GM19324 (cell line): ENCODE results near the gene CLRN1.
A peak's percentile ranks its signal among the peaks of the same experiment; 100 is the strongest.

Source experiments
- ATAC-seq: cut with Tn5 transposase; IDR thresholded peaks from one replicate; pipeline ENCODE4 v1.9.1; 2021; ENCODE audit warnings: mild to moderate bottlenecking, moderate library complexity; ENCODE audit not compliant: unreplicated experiment, low FRiP score

The CLRN1 gene

GRCh38 chr3:150978566-150979148, 6.1 kb upstream of the CLRN1 start:
- no peak for ATAC-seq

GRCh38 chr3:150975992-150976368, 3.5 kb upstream of the CLRN1 start:
- ATAC-seq = no peak

GRCh38 chr3:150975086-150975991, 2.8 kb upstream of the CLRN1 start:
- ATAC-seq = no peak

GRCh38 chr3:150970665-150971324, 1.7 kb downstream of the CLRN1 start:
- ATAC-seq = no peak

GRCh38 chr3:150968341-150969035, 4.0 kb downstream of the CLRN1 start:
- ATAC-seq = no peak

GRCh38 chr3:150965436-150965835, 7.1 kb downstream of the CLRN1 start:
- ATAC-seq = no peak

- no peak for ATAC-seq
Observed at GRCh38 chr3:150961949-150962348, 10.6 kb downstream of the CLRN1 start.

- no peak for ATAC-seq
Observed at GRCh38 chr3:150960708-150961684, 11.5 kb downstream of the CLRN1 start.

GRCh38 chr3:150958683-150959082, 13.8 kb downstream of the CLRN1 start:
- no peak for ATAC-seq

GRCh38 chr3:150956376-150956775, 16.2 kb downstream of the CLRN1 start:
- ATAC-seq = no peak

GRCh38 chr3:150951923-150952322, 20.6 kb downstream of the CLRN1 start:
- ATAC-seq = no peak

- no peak for ATAC-seq
Observed at GRCh38 chr3:150945226-150946032, 27.1 kb downstream of the CLRN1 start.

GRCh38 chr3:150942221-150942620, 30.3 kb downstream of the CLRN1 start:
- no peak for ATAC-seq

- peak; percentile 77 for ATAC-seq
Observed at GRCh38 chr3:150936693-150937092, 35.8 kb downstream of the CLRN1 start.

- ATAC-seq = no peak
Observed at GRCh38 chr3:150933473-150933995, 39.0 kb downstream of the CLRN1 start.

GRCh38 chr3:150931745-150932144, 40.8 kb downstream of the CLRN1 start:
- ATAC-seq = no peak

- ATAC-seq = no peak
Observed at GRCh38 chr3:150930839-150931238, 41.7 kb downstream of the CLRN1 start.

- no peak for ATAC-seq
Observed at GRCh38 chr3:150928234-150928633, 44.3 kb downstream of the CLRN1 start.

GRCh38 chr3:150926328-150926727, 46.2 kb downstream of the CLRN1 start:
- no peak for ATAC-seq
